Vagina (tissue), 2 donors: Measurements from ENCODE around the gene LEMD2. TPM values are rescaled to one million over a fixed set of nuclear protein-coding genes. Genes with fewer than 3 reads are reported as not detected.

ENCODE experiments used
- DNase-seq, 2 donors: peaks; one replicate each; pipeline ENCODE4 v3.0.0-alpha.2; 2017; ENCODE audit errors: extremely low spot score in 2 of 2
- H3K27ac ChIP-seq: fragments of 200-600 bp; sonication (generic); one replicate; pipeline ENCODE4 v1.5.1; 2019
- H3K27me3 ChIP-seq: fragments of 200-600 bp; sonication (generic); one replicate; pipeline ENCODE4 v1.5.1; 2019
- H3K36me3 ChIP-seq, 2 donors: fragments of 200-600 bp; sonication (generic); one replicate each; pipeline ENCODE4 v1.5.1; 2017 to 2019
- H3K4me1 ChIP-seq: fragments of 200-600 bp; sonication (generic); one replicate; pipeline ENCODE4 v1.5.1; 2019
- H3K4me3 ChIP-seq, 2 donors: fragments of 200-600 bp; sonication (generic); 1 replicate in 1 of 2; 2 replicates in 1 of 2; pipeline ENCODE4 v1.5.1; 2016 to 2019
- H3K9me3 ChIP-seq: fragments of 200-600 bp; sonication (generic); one replicate; pipeline ENCODE4 v1.5.1; 2019
- POLR2A ChIP-seq, 2 donors: fragments of 450-650 bp; IDR thresholded peaks; one replicate each; pipeline ENCODE4 v1.6.1; 2017; ENCODE audit warnings: antibody characterized with exemption in 2 of 2, mild to moderate bottlenecking in 2 of 2, moderate library complexity in 2 of 2
- POLR2AphosphoS5 ChIP-seq, 2 donors: sonication (generic); formaldehyde crosslinking; IDR thresholded peaks; one replicate each; pipeline ENCODE4 v1.9.0; 2017; ENCODE audit warnings: antibody characterized with exemption in 2 of 2, mild to moderate bottlenecking in 2 of 2, low read depth in 1 of 2; ENCODE audit not compliant: insufficient read depth in 1 of 2
- intact Hi-C: fragments of 100-400 bp; cut with DNase I; formaldehyde crosslinking; loops from one replicate; pipeline ENCODE4 v1.15.1; 2023
- total RNA-seq: library from RNA; depleted of rRNA; stranded (reverse); fragments of >200 nt; gene quantifications from one replicate; pipeline ENCODE4 v1.2.3, GENCODE V29; 2016
- TF ChIP-seq, protein P1 (sequence below), 3 experiments: fragments of 450-650 bp in 2 of 3; fragments of 200-600 bp in 1 of 3; sonication (generic) in 1 of 3; IDR thresholded peaks; one replicate each; pipeline ENCODE4 v1.5.1; 2017 to 2019; ENCODE audit warnings: antibody characterized with exemption in 3 of 3, mild to moderate bottlenecking in 2 of 3, moderate library complexity in 2 of 3

The LEMD2 gene
- total RNA-seq, 1 donor from 2014 or later: 55.5 TPM

GRCh38 chr6:33778444-33779121 lies 10.3 kb downstream of the LEMD2 start:
- H3K27ac ChIP-seq: no peak overlapping the region
- intact Hi-C loops: loop anchor here (10.0 kb wide), 1 partner anchor 376 kb away; no protein-coding TSS in a partner anchor
- H3K9me3 ChIP-seq: no peaks in the 10 kb centered on the region
- peaks cover 22% of the 10 kb centered on the region for H3K4me1 ChIP-seq
- peaks cover 4 to 90% of the 10 kb centered on the region in 2 donors for H3K36me3 ChIP-seq
- TF ChIP-seq POLR2A (IDR thresholded peaks at IDR 0.05): no peak
- TF ChIP-seq, protein P1, sequence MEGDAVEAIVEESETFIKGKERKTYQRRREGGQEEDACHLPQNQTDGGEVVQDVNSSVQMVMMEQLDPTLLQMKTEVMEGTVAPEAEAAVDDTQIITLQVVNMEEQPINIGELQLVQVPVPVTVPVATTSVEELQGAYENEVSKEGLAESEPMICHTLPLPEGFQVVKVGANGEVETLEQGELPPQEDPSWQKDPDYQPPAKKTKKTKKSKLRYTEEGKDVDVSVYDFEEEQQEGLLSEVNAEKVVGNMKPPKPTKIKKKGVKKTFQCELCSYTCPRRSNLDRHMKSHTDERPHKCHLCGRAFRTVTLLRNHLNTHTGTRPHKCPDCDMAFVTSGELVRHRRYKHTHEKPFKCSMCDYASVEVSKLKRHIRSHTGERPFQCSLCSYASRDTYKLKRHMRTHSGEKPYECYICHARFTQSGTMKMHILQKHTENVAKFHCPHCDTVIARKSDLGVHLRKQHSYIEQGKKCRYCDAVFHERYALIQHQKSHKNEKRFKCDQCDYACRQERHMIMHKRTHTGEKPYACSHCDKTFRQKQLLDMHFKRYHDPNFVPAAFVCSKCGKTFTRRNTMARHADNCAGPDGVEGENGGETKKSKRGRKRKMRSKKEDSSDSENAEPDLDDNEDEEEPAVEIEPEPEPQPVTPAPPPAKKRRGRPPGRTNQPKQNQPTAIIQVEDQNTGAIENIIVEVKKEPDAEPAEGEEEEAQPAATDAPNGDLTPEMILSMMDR (IDR thresholded peaks at IDR 0.05): no peak
- no peak for TF ChIP-seq POLR2AphosphoS5 (IDR thresholded peaks at IDR 0.05; ENCODE audit: insufficient read depth in 1 of 2, low read depth in 1 of 2)
- no peak for DNase-seq
- H3K4me3 ChIP-seq: no peak overlapping the region
- no peaks in the 10 kb centered on the region for H3K27me3 ChIP-seq

GRCh38 chr6:33777398-33778388 lies 11.2 kb downstream of the LEMD2 start:
- Histone ChIP-seq H3K36me3 (peaks cover 4 to 87% of the 10 kb centered on the region in 2 donors), H3K9me3 (no peaks in the 10 kb centered on the region), H3K27me3 (no peaks in the 10 kb centered on the region), H3K27ac (no peak overlapping the region), H3K4me1 (peaks cover 31% of the 10 kb centered on the region), H3K4me3 (no peak overlapping the region)
- intact Hi-C loops: loop anchor here (10.0 kb wide), 1 partner anchor 377 kb away; no protein-coding TSS in a partner anchor
- no peak for TF ChIP-seq POLR2AphosphoS5 (IDR thresholded peaks at IDR 0.05; ENCODE audit: insufficient read depth in 1 of 2, low read depth in 1 of 2)
- no peak for DNase-seq

GRCh38 chr6:33776764-33777163 lies 12.2 kb downstream of the LEMD2 start:
- peaks cover 4 to 84% of the 10 kb centered on the region in 2 donors for H3K36me3 ChIP-seq
- intact Hi-C loops: loop anchor here (10.0 kb wide), 1 partner anchor 378 kb away; no protein-coding TSS in a partner anchor
- no peak overlapping the region for H3K27ac ChIP-seq

GRCh38 chr6:33776186-33776585 lies 12.7 kb downstream of the LEMD2 start:
- Histone ChIP-seq H3K27me3 (no peaks in the 10 kb centered on the region), H3K27ac (no peak overlapping the region), H3K9me3 (no peaks in the 10 kb centered on the region), H3K4me3 (no peak overlapping the region), H3K36me3 (peaks cover 4 to 79% of the 10 kb centered on the region in 2 donors), H3K4me1 (peaks cover 34% of the 10 kb centered on the region)
- DNase-seq: no peak
- intact Hi-C loops: loop anchor here (10.0 kb wide), 1 partner anchor 379 kb away; no protein-coding TSS in a partner anchor
- TF ChIP-seq, protein P1 (IDR thresholded peaks at IDR 0.05): no peak
- TF ChIP-seq POLR2A (IDR thresholded peaks at IDR 0.05) (no peak), POLR2AphosphoS5 (IDR thresholded peaks at IDR 0.05; ENCODE audit: insufficient read depth in 1 of 2, low read depth in 1 of 2) (no peak)

More at GRCh38 chr6:33776764-33777163, 12.2 kb downstream of the LEMD2 start:
- DNase-seq: no peak
- no peak overlapping the region for H3K4me3 ChIP-seq
- H3K4me1 ChIP-seq: peaks cover 34% of the 10 kb centered on the region
- no peaks in the 10 kb centered on the region for H3K9me3 ChIP-seq
- H3K27me3 ChIP-seq: no peaks in the 10 kb centered on the region
- TF ChIP-seq POLR2AphosphoS5 (IDR thresholded peaks at IDR 0.05; ENCODE audit: insufficient read depth in 1 of 2, low read depth in 1 of 2) (no peak), POLR2A (IDR thresholded peaks at IDR 0.05) (no peak)
- TF ChIP-seq, protein P1 (IDR thresholded peaks at IDR 0.05): no peak

GRCh38 chr6:33774774-33775173 lies 14.2 kb downstream of the LEMD2 start:
- intact Hi-C loops: loop anchor here (10.0 kb wide), 1 partner anchor 380 kb away; no protein-coding TSS in a partner anchor
- peaks cover 40% of the 10 kb centered on the region for H3K4me1 ChIP-seq
- no peaks in the 10 kb centered on the region for H3K27me3 ChIP-seq
- no peaks in the 10 kb centered on the region for H3K9me3 ChIP-seq
- H3K4me3 ChIP-seq: no peak overlapping the region
- no peak for DNase-seq
- TF ChIP-seq POLR2AphosphoS5 (IDR thresholded peaks at IDR 0.05; ENCODE audit: insufficient read depth in 1 of 2, low read depth in 1 of 2) (no peak), POLR2A (IDR thresholded peaks at IDR 0.05) (no peak)
- H3K36me3 ChIP-seq: peaks cover 4 to 65% of the 10 kb centered on the region in 2 donors
- H3K27ac ChIP-seq: no peak overlapping the region
